GM12872 (cell line): ENCODE results near the gene HAO2.

Experiments
- TF ChIP-seq, protein P1 (sequence below): IDR thresholded peaks from 3 replicates; pipeline ENCODE4 v1.5.1; 2011; ENCODE audit warnings: low read depth, mild to moderate bottlenecking, low read length, moderate library complexity; ENCODE audit not compliant: insufficient read depth

The HAO2 gene

DNA sequence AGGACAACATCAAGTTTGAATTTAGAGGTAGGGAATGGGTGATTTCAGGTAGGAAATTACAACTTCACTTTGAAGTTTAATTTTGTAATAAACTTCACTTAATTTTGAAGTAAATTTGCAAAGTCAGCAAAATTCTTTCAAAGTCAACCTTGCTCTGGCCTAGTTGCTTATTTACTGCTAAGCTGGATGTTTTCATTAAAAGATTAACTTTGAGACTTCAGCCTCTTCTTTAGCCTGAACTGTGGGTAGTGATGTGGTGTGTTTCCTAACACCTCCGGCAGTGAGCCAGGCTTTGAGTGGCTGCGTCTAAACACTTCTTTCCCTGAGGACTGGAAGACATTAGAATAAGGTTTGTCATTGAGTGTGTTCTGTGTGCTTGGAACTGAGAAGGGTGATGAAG lies at the start of gene HAO2:
HAO2 (plus strand) TSS at position 232 of the 400 bp plus-strand sequence. CDS start 12,301 bp downstream, outside the sequence.
- TF ChIP-seq, protein P1, sequence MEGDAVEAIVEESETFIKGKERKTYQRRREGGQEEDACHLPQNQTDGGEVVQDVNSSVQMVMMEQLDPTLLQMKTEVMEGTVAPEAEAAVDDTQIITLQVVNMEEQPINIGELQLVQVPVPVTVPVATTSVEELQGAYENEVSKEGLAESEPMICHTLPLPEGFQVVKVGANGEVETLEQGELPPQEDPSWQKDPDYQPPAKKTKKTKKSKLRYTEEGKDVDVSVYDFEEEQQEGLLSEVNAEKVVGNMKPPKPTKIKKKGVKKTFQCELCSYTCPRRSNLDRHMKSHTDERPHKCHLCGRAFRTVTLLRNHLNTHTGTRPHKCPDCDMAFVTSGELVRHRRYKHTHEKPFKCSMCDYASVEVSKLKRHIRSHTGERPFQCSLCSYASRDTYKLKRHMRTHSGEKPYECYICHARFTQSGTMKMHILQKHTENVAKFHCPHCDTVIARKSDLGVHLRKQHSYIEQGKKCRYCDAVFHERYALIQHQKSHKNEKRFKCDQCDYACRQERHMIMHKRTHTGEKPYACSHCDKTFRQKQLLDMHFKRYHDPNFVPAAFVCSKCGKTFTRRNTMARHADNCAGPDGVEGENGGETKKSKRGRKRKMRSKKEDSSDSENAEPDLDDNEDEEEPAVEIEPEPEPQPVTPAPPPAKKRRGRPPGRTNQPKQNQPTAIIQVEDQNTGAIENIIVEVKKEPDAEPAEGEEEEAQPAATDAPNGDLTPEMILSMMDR: no peak

DNA sequence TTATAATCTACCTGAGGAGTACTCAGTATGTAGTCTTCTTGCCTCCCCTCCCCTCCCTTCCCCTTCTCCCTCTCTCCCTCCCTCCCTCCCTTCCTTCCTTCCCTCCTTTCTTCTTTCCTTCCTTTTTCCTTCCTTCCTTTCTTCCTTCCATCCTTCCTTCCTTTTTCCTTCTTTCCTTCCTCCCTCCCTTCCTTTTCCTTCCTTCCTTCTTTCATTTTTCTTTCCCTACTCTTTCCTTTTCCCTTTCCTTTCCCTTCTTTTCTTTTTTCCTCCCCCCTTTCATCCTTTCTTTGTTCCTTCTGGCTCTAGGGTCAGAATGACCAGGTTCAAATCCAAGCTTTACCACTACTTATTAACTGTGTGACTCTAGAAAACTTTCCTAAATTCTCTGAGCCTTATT lies 48.5 kb upstream of the HAO2 start:
- TF ChIP-seq, protein P1: no peak

DNA sequence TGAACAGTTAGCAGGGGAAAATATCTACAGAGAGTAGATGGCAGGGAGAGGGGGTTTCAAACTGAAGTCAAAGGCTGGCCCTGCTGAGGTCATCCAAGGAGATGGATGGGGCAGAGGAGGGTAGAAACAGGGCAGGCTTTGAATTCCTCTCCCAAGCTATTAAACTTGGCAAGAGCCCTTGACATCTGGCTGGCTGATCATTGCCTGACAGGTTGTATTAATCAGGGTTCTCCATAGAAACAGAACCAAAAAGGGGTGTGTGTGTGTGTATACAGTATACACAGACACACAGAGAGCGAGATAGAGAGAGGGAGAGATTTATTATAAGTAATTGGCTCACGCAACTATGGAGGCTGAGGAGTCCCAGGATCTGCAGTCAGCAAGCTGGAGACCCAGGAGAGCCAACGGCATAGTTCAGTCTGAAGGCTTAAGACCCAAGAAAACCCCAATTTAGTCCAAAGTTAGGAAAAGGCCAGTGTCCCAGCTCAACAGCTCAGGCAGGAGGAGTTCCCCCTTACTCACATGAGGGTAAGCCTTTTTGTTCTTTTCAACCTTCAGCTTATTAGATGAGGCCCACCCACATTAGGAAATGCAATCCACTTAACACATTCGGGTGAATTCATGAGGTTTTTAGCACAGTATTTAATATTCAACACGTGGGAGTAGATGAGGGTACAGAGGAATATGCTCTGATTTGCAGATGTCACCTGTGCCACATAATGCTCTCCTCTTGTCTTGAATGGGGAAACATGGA lies 46.7 kb upstream of the HAO2 start:
- TF ChIP-seq, protein P1: no peak

DNA sequence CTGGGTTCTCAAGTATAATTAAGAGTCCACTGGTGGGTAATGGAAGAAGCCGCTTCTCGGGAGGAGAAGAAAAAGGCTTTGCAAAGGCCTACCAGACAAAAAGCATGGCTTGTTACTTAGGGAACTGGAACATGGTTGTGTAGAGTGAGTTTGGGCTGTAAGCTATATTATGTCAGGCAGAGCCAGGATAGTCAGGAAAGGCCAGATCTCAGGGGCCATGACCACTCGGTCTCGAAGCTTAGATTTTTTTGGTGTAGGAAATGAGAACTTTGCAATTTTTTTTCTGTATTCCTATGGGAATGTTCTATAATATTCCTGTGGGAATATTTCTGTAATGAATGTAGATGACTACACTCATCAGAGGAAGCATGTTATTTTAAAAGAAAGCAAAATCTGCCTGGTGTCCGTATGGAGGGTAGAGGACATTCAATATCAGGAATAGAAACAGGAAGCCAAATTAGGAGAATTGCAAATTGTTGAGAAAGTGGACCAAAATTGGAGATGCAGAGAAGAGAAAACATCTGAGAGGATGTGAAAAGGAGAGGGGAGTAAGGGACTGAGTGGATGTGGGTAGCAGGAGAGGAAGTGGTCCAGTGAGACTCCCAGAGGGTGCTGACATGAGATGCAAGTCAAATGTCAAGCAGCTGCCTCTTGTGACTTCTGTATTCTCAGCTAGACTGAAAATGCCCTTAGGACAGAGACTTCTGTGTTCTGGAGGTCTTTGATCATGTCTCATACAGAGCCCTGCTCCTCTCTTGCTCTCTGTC lies 45.2 kb upstream of the HAO2 start:
- TF ChIP-seq, protein P1: no peak

DNA sequence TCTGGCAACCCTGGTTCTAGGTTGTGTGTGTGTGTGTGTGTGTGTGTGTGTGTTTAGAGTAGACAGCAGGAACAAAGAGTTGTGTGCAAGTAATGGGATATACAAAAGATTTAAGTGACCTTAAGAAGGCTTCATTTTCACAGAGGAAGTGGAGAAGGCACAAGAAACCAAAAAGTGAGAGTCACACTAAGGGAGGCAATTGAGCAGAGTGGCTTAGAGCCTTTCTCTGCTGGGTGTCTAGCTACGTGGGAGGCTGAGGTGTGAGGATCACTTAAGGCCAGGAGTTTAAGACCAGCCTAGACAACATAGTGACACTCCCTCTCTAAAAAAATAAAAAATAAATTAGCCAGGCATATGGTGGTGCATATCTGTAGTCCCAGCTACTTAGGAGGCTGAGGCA lies 44.4 kb upstream of the HAO2 start:
- TF ChIP-seq, protein P1: no peak

DNA sequence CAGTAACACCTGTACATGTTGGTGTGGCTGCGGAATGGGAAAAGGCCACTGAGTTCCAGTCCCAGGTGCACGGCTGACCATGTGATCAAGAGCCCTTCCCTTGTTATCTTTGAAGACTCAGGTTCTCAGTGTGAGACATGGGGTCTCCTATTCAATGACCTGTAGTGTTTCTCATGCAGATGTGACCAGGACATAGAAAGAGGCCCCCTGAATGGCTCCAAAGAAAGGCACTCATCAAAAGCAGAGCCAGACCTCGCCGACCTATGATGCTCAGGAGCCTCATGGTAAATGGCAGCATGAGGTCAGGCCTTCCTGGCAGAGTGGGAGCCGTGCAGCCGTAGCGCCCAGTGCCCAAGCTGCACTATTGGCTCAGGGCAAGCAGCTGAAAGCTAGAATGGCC lies 42.3 kb upstream of the HAO2 start:
- TF ChIP-seq, protein P1: no peak

DNA sequence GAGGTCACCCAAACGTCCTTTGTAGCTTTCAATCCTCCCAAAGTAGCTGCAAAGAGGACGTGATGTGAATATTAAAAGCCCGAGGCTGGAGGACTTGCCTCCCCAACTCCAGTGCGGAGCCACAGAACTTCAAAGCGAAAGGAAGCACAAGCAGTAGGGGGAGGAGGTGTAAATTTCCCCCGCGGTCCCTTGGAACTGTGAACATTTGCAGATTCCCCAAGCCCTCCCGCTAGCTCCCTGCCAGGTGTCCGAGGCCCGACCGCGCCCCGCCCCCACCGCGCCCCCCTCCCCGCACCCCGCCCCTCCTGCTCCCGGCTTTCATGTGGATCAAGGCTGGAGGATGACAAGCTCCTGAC lies 41.5 kb upstream of the HAO2 start:
- TF ChIP-seq, protein P1: no peak
